Naive thymus-derived CD8-positive, alpha-beta T cell (primary cell): ENCODE measurements around the gene MTX2. TPM values are rescaled to one million over a fixed set of nuclear protein-coding genes. Genes with fewer than 3 reads are reported as not detected.
"Not testable (repeated sequence)": the region's sequence is repeated elsewhere in the genome, so short reads cannot be mapped to it uniquely, and the experiment has no call there.

Experiments used
- ATAC-seq, 2 donors: fragments of 150-1000 bp; cut with Tn5 transposase in 1 of 2; sonication (Bioruptor Pico), chemical (Tn5 transposase) in 1 of 2; 1 replicate in 1 of 2; 2 replicates in 1 of 2; pipeline ENCODE4 v1.10.0; 2021; ENCODE audit warnings: mild to moderate bottlenecking in 2 of 2, moderate library complexity in 2 of 2
- POLR2A ChIA-PET: fragments of 350-600 bp; sonication (Branson Sonifier 250); formaldehyde crosslinking; loops from one replicate; lab custom pipeline; 2021; ENCODE audit warnings: antibody characterized with exemption; lab: Charles Lee
- DNase-seq, 10 donors: peaks; one replicate each; pipeline versions ENCODE4 v3.0.0 to v3.0.0-alpha.2; 2020 to 2022
- H3K27ac Mint-ChIP-seq, 10 donors: one replicate each; pipeline ENCODE4 v1.8.0; 2020 to 2022; ENCODE audit warnings: mild to moderate bottlenecking in 10 of 10, mixed read lengths in 10 of 10, moderate library complexity in 4 of 10, inconsistent platforms in 1 of 10
- H3K27me3 Mint-ChIP-seq, 5 donors: one replicate each; pipeline ENCODE4 v1.8.0; 2021 to 2022; ENCODE audit warnings: mixed read lengths in 5 of 5
- H3K36me3 Mint-ChIP-seq, 3 donors: one replicate each; pipeline ENCODE4 v1.8.0; 2020 to 2022; ENCODE audit warnings: mixed read lengths in 3 of 3, mild to moderate bottlenecking in 2 of 3, inconsistent platforms in 1 of 3
- H3K4me1 Mint-ChIP-seq, 4 donors: one replicate each; pipeline ENCODE4 v1.8.0; 2021 to 2022; ENCODE audit warnings: mixed read lengths in 4 of 4
- H3K4me3 Mint-ChIP-seq, 10 donors: one replicate each; pipeline ENCODE4 v1.8.0; 2020 to 2022; ENCODE audit warnings: mild to moderate bottlenecking in 10 of 10, mixed read lengths in 10 of 10, moderate library complexity in 6 of 10, inconsistent platforms in 1 of 10
- H3K9me3 Mint-ChIP-seq, 9 donors: one replicate each; pipeline ENCODE4 v1.8.0; 2020 to 2022; ENCODE audit warnings: mixed read lengths in 9 of 9, mild to moderate bottlenecking in 3 of 9, inconsistent platforms in 1 of 9, moderate library complexity in 1 of 9
- polyA plus RNA-seq, 3 donors: library from polyadenylated mRNA; unstranded; fragments of 300-500 nt; fragmentation: Illumina TruSeq; gene quantifications; one replicate each; pipeline ENCODE4 v1.2.3, GENCODE V29; 2021
- total RNA-seq, 8 experiments: library from RNA in 2 of 8; stranded (reverse) in 2 of 8; gene quantifications; one replicate each; pipeline ENCODE4 v1.2.3 and lab custom pipeline; 2021 to 2026

MTX2 gene
- total and polyA plus RNA-seq, 5 experiments from 2014 or later = 8.3 to 20.0 (median 16.5) TPM

- DNase-seq (no peak), ATAC-seq (no peak)
- Mint-ChIP-seq H3K4me3 (no peak overlapping the region), H3K27ac (peak overlapping the region in 1 of 10 donors; percentile 47), H3K27me3 (no peaks in the 10 kb centered on the region), H3K36me3 (peaks cover 0 to 13% (median 7%) of the 10 kb centered on the region in 3 donors), H3K9me3 (no peaks in the 10 kb centered on the region), H3K4me1 (peaks cover 24 to 51% (median 36%) of the 10 kb centered on the region in 4 donors)
- POLR2A ChIA-PET = no interaction called here
Observed at GRCh38 chr2:176292608-176293007, 23.4 kb downstream of the MTX2 start.

GRCh38 chr2:176293334-176293733, 24.1 kb downstream of the MTX2 start:
- Mint-ChIP-seq H3K4me1 (peaks cover 19 to 44% (median 32%) of the 10 kb centered on the region in 4 donors), H3K4me3 (no peak overlapping the region), H3K36me3 (peaks cover 0 to 14% (median 2%) of the 10 kb centered on the region in 3 donors), H3K9me3 (no peaks in the 10 kb centered on the region), H3K27me3 (no peaks in the 10 kb centered on the region), H3K27ac (no peak overlapping the region)
- POLR2A ChIA-PET = interaction anchor here (0.7 kb wide), 1 partner anchor 70 kb away, joined by 3 read pairs; no protein-coding TSS in a partner anchor
- ATAC-seq = no peak
- no peak for DNase-seq

GRCh38 chr2:176297067-176297466, 27.8 kb downstream of the MTX2 start:
- no peak for ATAC-seq
- Mint-ChIP-seq H3K27ac (no peak overlapping the region), H3K4me3 (no peak overlapping the region), H3K36me3 (peaks cover 0 to 18% (median 2%) of the 10 kb centered on the region in 3 donors), H3K4me1 (peaks cover 2 to 16% (median 10%) of the 10 kb centered on the region in 4 donors), H3K27me3 (no peaks in the 10 kb centered on the region), H3K9me3 (no peaks in the 10 kb centered on the region)
- no peak for DNase-seq
- POLR2A ChIA-PET = no interaction called here

GRCh38 chr2:176297737-176298136, 28.5 kb downstream of the MTX2 start:
- ATAC-seq (no peak), DNase-seq (no peak)
- H3K36me3 Mint-ChIP-seq = peaks cover 0 to 18% (median 2%) of the 10 kb centered on the region in 3 donors
- H3K4me3 Mint-ChIP-seq = no peak overlapping the region
- no peak overlapping the region for H3K27ac Mint-ChIP-seq
- H3K9me3 Mint-ChIP-seq = no peaks in the 10 kb centered on the region
- POLR2A ChIA-PET = no interaction called here
- H3K27me3 Mint-ChIP-seq = no peaks in the 10 kb centered on the region
- peaks cover 2 to 11% (median 6%) of the 10 kb centered on the region in 4 donors for H3K4me1 Mint-ChIP-seq

- peaks cover 4 to 25% (median 13%) of the 10 kb centered on the region in 4 donors for H3K4me1 Mint-ChIP-seq
- peaks cover 19 to 58% (median 49%) of the 10 kb centered on the region in 3 donors for H3K36me3 Mint-ChIP-seq
- H3K4me3 Mint-ChIP-seq, DNase-seq, H3K9me3 Mint-ChIP-seq, H3K27me3 Mint-ChIP-seq, POLR2A ChIA-PET, H3K27ac Mint-ChIP-seq, ATAC-seq: not testable (repeated sequence)
Observed at GRCh38 chr2:176306020-176306419, 36.8 kb downstream of the MTX2 start.

GRCh38 chr2:176317199-176317598, 48.0 kb downstream of the MTX2 start:
- H3K9me3 Mint-ChIP-seq = no peaks in the 10 kb centered on the region
- POLR2A ChIA-PET = no interaction called here
- no peak for DNase-seq
- H3K27me3 Mint-ChIP-seq = no peaks in the 10 kb centered on the region
- no peak overlapping the region for H3K27ac Mint-ChIP-seq
- H3K4me3 Mint-ChIP-seq = no peak overlapping the region
- H3K36me3 Mint-ChIP-seq = peaks cover 6 to 46% (median 21%) of the 10 kb centered on the region in 3 donors
- H3K4me1 Mint-ChIP-seq = peaks cover 0 to 10% (median 4%) of the 10 kb centered on the region in 4 donors
- ATAC-seq = no peak

- POLR2A ChIA-PET = no interaction called here
- H3K27me3 Mint-ChIP-seq = no peaks in the 10 kb centered on the region
- H3K36me3 Mint-ChIP-seq = peaks cover 6 to 43% (median 21%) of the 10 kb centered on the region in 3 donors
Observed at GRCh38 chr2:176317623-176318065, 48.4 kb downstream of the MTX2 start.

GRCh38 chr2:176321916-176322315, 52.7 kb downstream of the MTX2 start:
- ATAC-seq (no peak), DNase-seq (no peak)
- Mint-ChIP-seq H3K4me1 (peaks cover 0 to 5% (median 2%) of the 10 kb centered on the region in 4 donors), H3K9me3 (no peaks in the 10 kb centered on the region), H3K4me3 (no peak overlapping the region), H3K27me3 (no peaks in the 10 kb centered on the region), H3K36me3 (peaks cover 0 to 32% (median 16%) of the 10 kb centered on the region in 3 donors), H3K27ac (no peak overlapping the region)
- POLR2A ChIA-PET = no interaction called here

More at GRCh38 chr2:176317623-176318065, 48.4 kb downstream of the MTX2 start:
- Mint-ChIP-seq H3K4me3 (no peak overlapping the region), H3K9me3 (no peaks in the 10 kb centered on the region), H3K27ac (no peak overlapping the region), H3K4me1 (peaks cover 0 to 10% (median 4%) of the 10 kb centered on the region in 4 donors)
- no peak for DNase-seq
- ATAC-seq = no peak

- peaks cover 0 to 32% (median 15%) of the 10 kb centered on the region in 3 donors for H3K36me3 Mint-ChIP-seq
- H3K9me3 Mint-ChIP-seq = no peaks in the 10 kb centered on the region
- POLR2A ChIA-PET = no interaction called here
- ATAC-seq (no peak), DNase-seq (no peak)
- H3K4me1 Mint-ChIP-seq = peaks cover 0 to 2% (median 0%) of the 10 kb centered on the region in 4 donors
- H3K27ac Mint-ChIP-seq = no peak overlapping the region
- H3K4me3 Mint-ChIP-seq = no peak overlapping the region
- H3K27me3 Mint-ChIP-seq = no peaks in the 10 kb centered on the region
Observed at GRCh38 chr2:176324862-176325261, 55.6 kb downstream of the MTX2 start.

- Mint-ChIP-seq H3K4me1 (peaks cover 0 to 2% (median 0%) of the 10 kb centered on the region in 4 donors), H3K9me3 (no peaks in the 10 kb centered on the region), H3K27me3 (no peaks in the 10 kb centered on the region), H3K4me3 (no peak overlapping the region), H3K36me3 (peaks cover 0 to 29% (median 12%) of the 10 kb centered on the region in 3 donors), H3K27ac (no peak overlapping the region)
- DNase-seq (no peak), ATAC-seq (no peak)
- POLR2A ChIA-PET = no interaction called here
Observed at GRCh38 chr2:176325732-176326131, 56.5 kb downstream of the MTX2 start.

- DNase-seq (no peak), ATAC-seq (no peak)
- Mint-ChIP-seq H3K27ac (no peak overlapping the region), H3K4me3 (no peak overlapping the region), H3K27me3 (no peaks in the 10 kb centered on the region), H3K36me3 (peaks cover 0 to 36% (median 13%) of the 10 kb centered on the region in 3 donors), H3K9me3 (no peaks in the 10 kb centered on the region), H3K4me1 (no peaks in the 10 kb centered on the region)
- POLR2A ChIA-PET = no interaction called here
Observed at GRCh38 chr2:176328149-176328548, 58.9 kb downstream of the MTX2 start.

- Mint-ChIP-seq H3K4me1 (no peaks in the 10 kb centered on the region), H3K27me3 (no peaks in the 10 kb centered on the region), H3K27ac (no peak overlapping the region), H3K36me3 (peaks cover 0 to 35% (median 12%) of the 10 kb centered on the region in 3 donors), H3K9me3 (no peaks in the 10 kb centered on the region), H3K4me3 (no peak overlapping the region)
- ATAC-seq = no peak
- no peak for DNase-seq
- POLR2A ChIA-PET = no interaction called here
Observed at GRCh38 chr2:176330612-176331011, 61.4 kb downstream of the MTX2 start.

GRCh38 chr2:176331646-176332045, 62.4 kb downstream of the MTX2 start:
- ATAC-seq = no peak
- Mint-ChIP-seq H3K4me1 (no peaks in the 10 kb centered on the region), H3K27ac (no peak overlapping the region)

GRCh38 chr2:176334729-176335128, 65.5 kb downstream of the MTX2 start:
- peaks cover 8 to 38% (median 24%) of the 10 kb centered on the region in 3 donors for H3K36me3 Mint-ChIP-seq
- POLR2A ChIA-PET = no interaction called here

More at GRCh38 chr2:176331646-176332045, 62.4 kb downstream of the MTX2 start:
- H3K36me3 Mint-ChIP-seq = peaks cover 0 to 32% (median 13%) of the 10 kb centered on the region in 3 donors
- DNase-seq = no peak
- H3K9me3 Mint-ChIP-seq = no peaks in the 10 kb centered on the region
- no peak overlapping the region for H3K4me3 Mint-ChIP-seq
- no peaks in the 10 kb centered on the region for H3K27me3 Mint-ChIP-seq
- POLR2A ChIA-PET = no interaction called here

More at GRCh38 chr2:176334729-176335128, 65.5 kb downstream of the MTX2 start:
- H3K9me3 Mint-ChIP-seq = peaks cover 0 to 8% (median 0%) of the 10 kb centered on the region in 9 donors
- no peak overlapping the region for H3K27ac Mint-ChIP-seq
- ATAC-seq (no peak), DNase-seq (no peak)
- no peaks in the 10 kb centered on the region for H3K4me1 Mint-ChIP-seq
- no peak overlapping the region for H3K4me3 Mint-ChIP-seq
- H3K27me3 Mint-ChIP-seq = no peaks in the 10 kb centered on the region
